H9 (cell line): Measurements from ENCODE around the gene HNRNPF. TPM values are rescaled to one million over a fixed set of nuclear protein-coding genes. Genes with fewer than 3 reads are reported as not detected.

Source experiments
- DNase-seq: peaks from one replicate; pipeline ENCODE4 v3.0.0-alpha.2; 2017
- H2AFZ ChIP-seq: one replicate; pipeline ENCODE4 v1.6.1; 2013; ENCODE audit warnings: mild to moderate bottlenecking, low read length, control low read depth, moderate library complexity
- H2AK5ac ChIP-seq: 2 replicates; pipeline ENCODE4 v1.6.1; 2013; ENCODE audit warnings: low read length, control low read depth, mixed read lengths; ENCODE audit not compliant: insufficient read length
- H2BK120ac ChIP-seq: one replicate; pipeline ENCODE4 v1.6.1; 2013; ENCODE audit warnings: low read depth, mild to moderate bottlenecking, low read length, control low read depth, inconsistent platforms; ENCODE audit not compliant: poor library complexity, severe bottlenecking
- H2BK12ac ChIP-seq: 2 replicates; pipeline ENCODE4 v1.6.1; 2013; ENCODE audit warnings: low read length, control low read depth, mixed read lengths, low read depth; ENCODE audit not compliant: insufficient read length
- H2BK15ac ChIP-seq: 2 replicates; pipeline ENCODE4 v1.6.1; 2013; ENCODE audit warnings: low read depth, low read length, control low read depth
- H2BK20ac ChIP-seq: one replicate; pipeline ENCODE4 v1.6.1; 2013; ENCODE audit warnings: low read depth, mild to moderate bottlenecking, low read length, control low read depth, inconsistent platforms; ENCODE audit not compliant: poor library complexity, severe bottlenecking
- H2BK5ac ChIP-seq: 2 replicates; pipeline ENCODE4 v1.6.1; 2013; ENCODE audit warnings: low read length, control low read depth, mixed read lengths; ENCODE audit not compliant: insufficient read length
- H3K14ac ChIP-seq: 2 replicates; pipeline ENCODE4 v1.6.1; 2013; ENCODE audit warnings: low read length, control low read depth; ENCODE audit not compliant: insufficient read depth
- H3K18ac ChIP-seq: 2 replicates; pipeline ENCODE4 v1.6.1; 2013; ENCODE audit warnings: low read depth, mild to moderate bottlenecking, mixed read lengths, low read length, control low read depth; ENCODE audit not compliant: insufficient read length
- H3K23ac ChIP-seq: 2 replicates; pipeline ENCODE4 v1.6.1; 2013; ENCODE audit warnings: low read length, control low read depth, mixed read lengths, low read depth; ENCODE audit not compliant: insufficient read length
- H3K23me2 ChIP-seq: 2 replicates; pipeline ENCODE4 v1.6.1; 2013; ENCODE audit warnings: low read depth, mild to moderate bottlenecking, mixed read lengths, low read length, control low read depth; ENCODE audit not compliant: insufficient read length, poor library complexity, severe bottlenecking
- H3K27ac ChIP-seq: 2 replicates; pipeline ENCODE4 v1.5.1; 2013; ENCODE audit warnings: low read length, control low read depth, mixed read lengths, low read depth; ENCODE audit not compliant: insufficient read length
- H3K27me3 ChIP-seq: 2 replicates; pipeline ENCODE4 v1.6.1; 2013; ENCODE audit warnings: low read length, control low read depth, inconsistent platforms; ENCODE audit not compliant: insufficient read depth
- H3K4ac ChIP-seq: 2 replicates; pipeline ENCODE4 v1.6.1; 2013; ENCODE audit warnings: low read depth, mild to moderate bottlenecking, control low read depth, inconsistent platforms, low read length, moderate library complexity
- H3K4me1 ChIP-seq: 2 replicates; pipeline ENCODE4 v1.6.1; 2013; ENCODE audit warnings: low read length, control low read depth, inconsistent platforms; ENCODE audit not compliant: insufficient read depth
- H3K4me2 ChIP-seq: 2 replicates; pipeline ENCODE4 v1.6.1; 2013; ENCODE audit warnings: low read length, control low read depth, mixed read lengths; ENCODE audit not compliant: insufficient read length, insufficient read depth
- H3K56ac ChIP-seq: 2 replicates; pipeline ENCODE4 v1.6.1; 2013; ENCODE audit warnings: low read depth, mild to moderate bottlenecking, mixed read lengths, low read length, control low read depth; ENCODE audit not compliant: insufficient read length
- H3K79me1 ChIP-seq: 2 replicates; pipeline ENCODE4 v1.6.1; 2013; ENCODE audit warnings: low read depth, mild to moderate bottlenecking, moderate library complexity, low read length, control low read depth, inconsistent platforms; ENCODE audit not compliant: insufficient read depth, poor library complexity, severe bottlenecking
- H3K79me2 ChIP-seq: 2 replicates; pipeline ENCODE4 v1.6.1; 2013; ENCODE audit warnings: low read length, control low read depth, inconsistent platforms; ENCODE audit not compliant: insufficient read depth
- H3K9ac ChIP-seq: 2 replicates; pipeline ENCODE4 v1.6.1; 2013; ENCODE audit warnings: low read length, control low read depth, mixed read lengths; ENCODE audit not compliant: insufficient read length; ENCODE audit errors: extremely low read depth
- H3K9me3 ChIP-seq: one replicate; pipeline ENCODE4 v1.6.1; 2013; ENCODE audit warnings: low read depth, low read length, inconsistent platforms; ENCODE audit not compliant: control insufficient read depth
- H3T11ph ChIP-seq: one replicate; pipeline ENCODE4 v1.6.1; 2013; ENCODE audit warnings: mild to moderate bottlenecking, low read length, control low read depth, inconsistent platforms
- H4K20me1 ChIP-seq: one replicate; pipeline ENCODE4 v1.6.1; 2013; ENCODE audit not compliant: control insufficient read depth, insufficient read length, insufficient read depth
- H4K5ac ChIP-seq: 2 replicates; pipeline ENCODE4 v1.6.1; 2013; ENCODE audit warnings: low read depth, mild to moderate bottlenecking, mixed read lengths, low read length, control low read depth; ENCODE audit not compliant: insufficient read length
- H4K8ac ChIP-seq: replicated peaks from 2 replicates; pipeline ENCODE4 v1.6.1; 2013; ENCODE audit warnings: low read length, control low read depth, mixed read lengths, low read depth; ENCODE audit not compliant: insufficient read length
- H4K91ac ChIP-seq: 2 replicates; pipeline ENCODE4 v1.6.1; 2013; ENCODE audit warnings: low read depth, mild to moderate bottlenecking, moderate library complexity, mixed read lengths, low read length, control low read depth; ENCODE audit not compliant: insufficient read length
- H3K27ac Mint-ChIP-seq, 3 experiments: 2 replicates in 2 of 3; 3 replicates in 1 of 3; pipeline ENCODE4 v1.8.0; 2020 to 2021; ENCODE audit warnings: mixed read lengths in 3 of 3, mild to moderate bottlenecking in 1 of 3, moderate library complexity in 1 of 3
- H3K27me3 Mint-ChIP-seq: 2 replicates; pipeline ENCODE4 v1.8.0; 2021; ENCODE audit warnings: low read depth, mild to moderate bottlenecking, moderate library complexity, mixed read lengths
- H3K36me3 Mint-ChIP-seq, 3 experiments: 2 replicates in 2 of 3; 3 replicates in 1 of 3; pipeline ENCODE4 v1.8.0; 2020 to 2021; ENCODE audit warnings: low read depth in 3 of 3, mixed read lengths in 3 of 3; ENCODE audit not compliant: insufficient read depth in 1 of 3
- H3K4me1 Mint-ChIP-seq, 2 experiments: 2 replicates each; pipeline ENCODE4 v1.8.0; 2020; ENCODE audit warnings: mixed read lengths in 2 of 2
- H3K4me3 Mint-ChIP-seq, 2 experiments: 2 replicates in 1 of 2; 3 replicates in 1 of 2; pipeline ENCODE4 v1.8.0; 2020 to 2021; ENCODE audit warnings: mild to moderate bottlenecking in 2 of 2, mixed read lengths in 2 of 2, moderate library complexity in 1 of 2
- H3K9me3 Mint-ChIP-seq, 2 experiments: 2 replicates in 1 of 2; 3 replicates in 1 of 2; pipeline ENCODE4 v1.8.0; 2020; ENCODE audit warnings: mild to moderate bottlenecking in 2 of 2, mixed read lengths in 2 of 2, moderate library complexity in 1 of 2
- CTCF ChIP-seq: fragments of 200-600 bp; sonication (generic); conservative IDR thresholded peaks from 3 replicates; pipeline ENCODE4 v1.8.0; 2021; ENCODE audit warnings: antibody characterized with exemption, mild to moderate bottlenecking
- WGBS: extraction: QIAGEN DNeasy Blood & Tissue Kit; methylation state at CpG from one replicate; pipeline ENCODE4 v1.1.7; 2013; ENCODE audit warnings: missing lambda C conversion rate, low lambda C conversion rate, mixed read lengths; ENCODE audit not compliant: insufficient read length; ENCODE audit errors: extremely low coverage; 5-methylcytosine and 5-hydroxymethylcytosine counted together
- total RNA-seq: library from RNA; stranded (reverse); gene quantifications from 2 replicates; pipeline ENCODE4 v1.2.1, GENCODE V29; 2021

HNRNPF gene
- total RNA-seq, 1 experiment from 2014 or later: 411 TPM

- Mint-ChIP-seq H3K27ac (peak overlapping the region; percentile 94 to 100 (median 99)), H3K27me3 (peaks cover 4% of the 10 kb centered on the region), H3K9me3 (no peaks in the 10 kb centered on the region; a peak in 1 of 5 replicates), H3K4me1 (peaks cover 52 to 58% of the 10 kb centered on the region in 2 experiments), H3K36me3 (peaks cover 45 to 69% (median 54%) of the 10 kb centered on the region in 3 experiments), H3K4me3 (peak overlapping the region; percentile 90 to 92)
- Histone ChIP-seq H3K27me3 (no peaks in the 10 kb centered on the region), H2AK5ac (no peak overlapping the region), H2BK15ac (no peak overlapping the region), H4K5ac (no peak overlapping the region), H3K23ac (no peak overlapping the region), H3K4me1 (no peaks in the 10 kb centered on the region; the same call in 1 of the 2 replicates), H3K79me2 (peaks cover 49% of the 10 kb centered on the region), H3K4me2 (peak overlapping the region; percentile 92), H3K27ac (no peak overlapping the region), H3K9me3 (no peaks in the 10 kb centered on the region), H3K23me2 (peaks cover 10% of the 10 kb centered on the region), H3K18ac (peak overlapping the region; percentile 92), H3T11ph (no peak overlapping the region), H3K79me1 (peaks cover 7% of the 10 kb centered on the region), H2BK5ac (no peak overlapping the region), H2BK120ac (no peak overlapping the region), H3K4ac (peak overlapping the region; percentile 99; the same call in 1 of the 2 replicates), H4K20me1 (no peaks in the 10 kb centered on the region), H4K91ac (no peak overlapping the region), H4K8ac (no peak overlapping the region), H3K9ac (peak overlapping the region; percentile 96), H2BK12ac (no peak overlapping the region), H2BK20ac (no peak overlapping the region), H3K56ac (no peak overlapping the region), H3K14ac (peak overlapping the region; percentile 100), H2AFZ (no peak overlapping the region)
- no peak for DNase-seq
- WGBS: no CpG with 5 or more reads among the region's 18 CpGs
- no peak for TF ChIP-seq CTCF
These were observed 13.4 kb downstream of the HNRNPF start for GRCh38 chr10:43395571-43396060.
